GM21576 (cell line): ENCODE measurements around the gene WDR31.
"Not testable (repeated sequence)": the region's sequence is repeated elsewhere in the genome, so short reads cannot be mapped to it uniquely, and the experiment has no call there.

Experiments
- ATAC-seq: cut with Tn5 transposase; IDR thresholded peaks from one replicate; pipeline ENCODE4 v1.9.1; 2021; ENCODE audit warnings: mild to moderate bottlenecking, moderate library complexity; ENCODE audit not compliant: unreplicated experiment

Gene WDR31

GRCh38 chr9:113368982-113369854, 29.1 kb upstream of the WDR31 start:
- no peak for ATAC-seq

GRCh38 chr9:113368348-113368981, 28.4 kb upstream of the WDR31 start:
- ATAC-seq = no peak

- ATAC-seq = not testable (repeated sequence)
These were observed 25.6 kb upstream of the WDR31 start for GRCh38 chr9:113365652-113366051.

- no peak for ATAC-seq
These were observed 24.9 kb upstream of the WDR31 start for GRCh38 chr9:113364951-113365350.

GRCh38 chr9:113363336-113363735, 23.3 kb upstream of the WDR31 start:
- no peak for ATAC-seq

- ATAC-seq = no peak
These were observed 21.4 kb upstream of the WDR31 start for GRCh38 chr9:113361304-113362018.

GRCh38 chr9:113360242-113360842, 20.3 kb upstream of the WDR31 start:
- no peak for ATAC-seq

- no peak for ATAC-seq
These were observed 19.3 kb upstream of the WDR31 start for GRCh38 chr9:113359385-113359784.

- no peak for ATAC-seq
These were observed 16.7 kb upstream of the WDR31 start for GRCh38 chr9:113356686-113357292.

GRCh38 chr9:113355040-113355596, 15.0 kb upstream of the WDR31 start:
- no peak for ATAC-seq

GRCh38 chr9:113352411-113352810, 12.3 kb upstream of the WDR31 start:
- ATAC-seq = no peak

GRCh38 chr9:113352006-113352405, 11.9 kb upstream of the WDR31 start:
- ATAC-seq = no peak

GRCh38 chr9:113350937-113351336, 10.9 kb upstream of the WDR31 start:
- ATAC-seq = peak; percentile 38

GRCh38 chr9:113350107-113350661, 10.1 kb upstream of the WDR31 start:
- peak; percentile 32 for ATAC-seq

GRCh38 chr9:113349445-113350094, 9.5 kb upstream of the WDR31 start, which contains the start of gene BSPRY:
TSS of gene BSPRY (plus strand) at chr9:113349541. CDS start at chr9:113349580, 39 bp downstream.
- ATAC-seq = peak; percentile 31

- no peak for ATAC-seq
These were observed 9.0 kb upstream of the WDR31 start for GRCh38 chr9:113349066-113349444.

GRCh38 chr9:113348437-113348836, 8.4 kb upstream of the WDR31 start:
- no peak for ATAC-seq

- ATAC-seq = no peak
These were observed 5.6 kb upstream of the WDR31 start for GRCh38 chr9:113345671-113346070.

GRCh38 chr9:113345190-113345589, 5.1 kb upstream of the WDR31 start:
- ATAC-seq = no peak
